GM08714 (cell line): ENCODE results near the gene COQ3.

Experiments used
- H3K4me3 ChIP-seq: fragments of 200-500 bp; sonication (Bioruptor generic); 2 replicates; pipeline ENCODE4 v1.5.1; 2014; ENCODE audit warnings: mild to moderate bottlenecking, low read length, inconsistent platforms
- ZNF274 ChIP-seq: IDR thresholded peaks from 2 replicates; pipeline ENCODE4 v1.6.1; 2012; ENCODE audit warnings: mild to moderate bottlenecking, low read depth, low read length

COQ3 gene

GRCh38 chr6:99331531-99331930, 62.5 kb downstream of the COQ3 start:
- no peak for TF ChIP-seq ZNF274

GRCh38 chr6:99330159-99330558, 63.8 kb downstream of the COQ3 start:
- no peak overlapping the region for H3K4me3 ChIP-seq

More at GRCh38 chr6:99331531-99331930, 62.5 kb downstream of the COQ3 start:
- no peak overlapping the region for H3K4me3 ChIP-seq

GRCh38 chr6:99324996-99325395, 69.0 kb downstream of the COQ3 start:
- no peak for TF ChIP-seq ZNF274
- no peak overlapping the region for H3K4me3 ChIP-seq

More at GRCh38 chr6:99330159-99330558, 63.8 kb downstream of the COQ3 start:
- TF ChIP-seq ZNF274 = no peak
